HL-60 (cell line): Measurements from ENCODE around the gene HINT2.

Experiments used
- CTCF ChIP-seq: IDR thresholded peaks from one replicate; pipeline ENCODE4 v1.5.1; 2011; ENCODE audit warnings: low read length, control low read depth, inconsistent platforms; ENCODE audit not compliant: insufficient read depth
- SPI1 ChIP-seq: IDR thresholded peaks from 2 replicates; pipeline ENCODE4 v1.6.1; 2012; ENCODE audit warnings: low read depth, mild to moderate bottlenecking, borderline replicate concordance
- TF ChIP-seq, protein P1 (sequence below): IDR thresholded peaks from 2 replicates; pipeline ENCODE4 v1.6.1; 2012; ENCODE audit warnings: low read depth; ENCODE audit not compliant: insufficient replicate concordance

- TF ChIP-seq CTCF (no peak), SPI1 (no peak)
- TF ChIP-seq, protein P1, sequence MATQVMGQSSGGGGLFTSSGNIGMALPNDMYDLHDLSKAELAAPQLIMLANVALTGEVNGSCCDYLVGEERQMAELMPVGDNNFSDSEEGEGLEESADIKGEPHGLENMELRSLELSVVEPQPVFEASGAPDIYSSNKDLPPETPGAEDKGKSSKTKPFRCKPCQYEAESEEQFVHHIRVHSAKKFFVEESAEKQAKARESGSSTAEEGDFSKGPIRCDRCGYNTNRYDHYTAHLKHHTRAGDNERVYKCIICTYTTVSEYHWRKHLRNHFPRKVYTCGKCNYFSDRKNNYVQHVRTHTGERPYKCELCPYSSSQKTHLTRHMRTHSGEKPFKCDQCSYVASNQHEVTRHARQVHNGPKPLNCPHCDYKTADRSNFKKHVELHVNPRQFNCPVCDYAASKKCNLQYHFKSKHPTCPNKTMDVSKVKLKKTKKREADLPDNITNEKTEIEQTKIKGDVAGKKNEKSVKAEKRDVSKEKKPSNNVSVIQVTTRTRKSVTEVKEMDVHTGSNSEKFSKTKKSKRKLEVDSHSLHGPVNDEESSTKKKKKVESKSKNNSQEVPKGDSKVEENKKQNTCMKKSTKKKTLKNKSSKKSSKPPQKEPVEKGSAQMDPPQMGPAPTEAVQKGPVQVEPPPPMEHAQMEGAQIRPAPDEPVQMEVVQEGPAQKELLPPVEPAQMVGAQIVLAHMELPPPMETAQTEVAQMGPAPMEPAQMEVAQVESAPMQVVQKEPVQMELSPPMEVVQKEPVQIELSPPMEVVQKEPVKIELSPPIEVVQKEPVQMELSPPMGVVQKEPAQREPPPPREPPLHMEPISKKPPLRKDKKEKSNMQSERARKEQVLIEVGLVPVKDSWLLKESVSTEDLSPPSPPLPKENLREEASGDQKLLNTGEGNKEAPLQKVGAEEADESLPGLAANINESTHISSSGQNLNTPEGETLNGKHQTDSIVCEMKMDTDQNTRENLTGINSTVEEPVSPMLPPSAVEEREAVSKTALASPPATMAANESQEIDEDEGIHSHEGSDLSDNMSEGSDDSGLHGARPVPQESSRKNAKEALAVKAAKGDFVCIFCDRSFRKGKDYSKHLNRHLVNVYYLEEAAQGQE = no peak
Measured at GRCh38 chr9:35856206-35856605, 41.4 kb upstream of the HINT2 start.
